Activated CD4-positive, CD25-positive, alpha-beta regulatory T cell treated with anti-CD3 and anti-CD28 coated beads, Interleukin-2, amount 50 U/mL, for 16 hours (primary cell): Measurements from ENCODE around the gene KLF16.

Source experiments
- DNase-seq: peaks from one replicate; pipeline ENCODE4 v3.0.0-alpha.2; 2020; ENCODE audit warnings: low read depth, low spot score

Gene KLF16

DNA sequence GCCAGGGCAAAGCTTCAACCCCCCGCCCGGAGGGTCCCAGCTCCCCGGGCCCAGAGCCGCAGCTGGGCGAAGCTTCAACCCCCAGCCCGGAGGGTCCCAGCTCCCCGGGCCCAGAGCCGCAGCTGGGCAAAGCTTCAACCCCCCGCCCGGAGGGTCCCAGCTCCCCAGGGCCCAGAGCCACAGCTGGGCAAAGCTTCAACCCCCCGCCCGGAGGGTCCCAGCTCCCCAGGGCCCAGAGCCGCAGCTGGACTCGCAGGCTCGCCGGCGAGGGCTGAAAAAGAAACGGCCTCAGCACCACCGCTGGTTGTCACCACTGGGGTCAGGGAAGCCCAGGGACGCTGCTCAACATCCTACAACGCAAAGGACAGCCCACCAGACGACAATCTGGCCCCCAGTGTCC lies 20.3 kb downstream of the KLF16 start:
- no peak for DNase-seq

DNA sequence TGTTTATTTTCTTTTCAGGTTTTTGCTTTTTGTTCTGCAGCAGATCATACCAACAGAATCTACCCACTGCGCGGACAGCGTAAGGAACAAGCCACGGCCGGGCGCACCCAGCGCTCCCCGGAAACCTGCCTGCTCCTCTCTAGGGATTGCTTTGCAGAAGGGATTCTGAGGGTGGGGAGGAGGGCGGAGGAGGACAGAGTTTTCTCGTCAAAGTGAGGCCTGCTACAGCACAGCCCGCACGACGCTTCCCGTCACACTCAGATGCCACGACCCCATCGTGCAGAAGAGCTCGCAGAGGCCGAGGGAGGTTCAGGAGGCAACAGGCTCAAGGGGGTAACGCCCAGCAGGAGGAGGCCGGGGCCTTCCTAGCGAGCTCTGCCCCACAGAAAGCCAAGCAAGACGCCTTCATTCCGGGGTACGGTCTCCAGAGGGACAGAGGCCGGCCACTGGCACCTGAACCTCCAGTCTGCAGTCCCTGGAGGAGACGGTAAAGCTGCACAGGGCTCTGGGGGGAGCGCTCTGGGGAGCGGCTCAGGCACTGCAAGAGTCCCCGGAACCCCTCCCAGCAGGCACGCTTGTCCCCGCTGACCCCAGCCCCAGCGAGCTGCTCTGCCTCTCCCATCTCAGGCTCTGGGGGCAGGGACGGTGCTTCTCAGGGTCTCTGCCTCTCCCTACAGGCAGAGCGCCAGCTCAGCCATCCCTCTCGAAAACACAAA lies 22.0 kb downstream of the KLF16 start:
- no peak for DNase-seq

DNA sequence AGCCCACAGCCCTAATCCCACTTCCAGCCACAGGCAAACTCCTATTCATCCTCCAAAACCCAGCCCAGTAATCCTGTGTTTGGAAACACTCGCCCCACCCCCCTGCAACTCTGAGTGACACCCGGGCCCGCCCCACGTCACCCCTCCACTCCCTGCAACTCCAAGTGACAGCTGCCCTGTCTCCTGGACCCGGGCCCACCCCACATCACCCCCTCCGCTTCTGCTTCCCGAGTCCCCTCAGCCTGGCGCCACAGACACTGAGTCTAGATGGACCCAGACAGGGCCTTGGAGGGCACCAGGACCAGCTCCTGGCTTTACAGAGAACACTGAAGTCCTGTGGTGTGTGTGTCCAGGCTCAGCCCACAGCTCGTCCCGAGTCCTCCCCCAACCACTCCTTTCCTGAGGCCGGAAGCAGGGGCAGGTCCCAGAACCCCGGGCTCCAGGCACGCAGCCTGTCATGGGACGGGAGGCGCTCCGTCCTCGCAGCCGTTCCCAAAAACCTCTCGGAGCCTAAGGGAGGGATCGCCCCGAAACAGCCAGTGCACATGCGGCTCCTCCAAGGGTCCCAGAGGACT lies 22.8 kb downstream of the KLF16 start:
- DNase-seq: no peak

DNA sequence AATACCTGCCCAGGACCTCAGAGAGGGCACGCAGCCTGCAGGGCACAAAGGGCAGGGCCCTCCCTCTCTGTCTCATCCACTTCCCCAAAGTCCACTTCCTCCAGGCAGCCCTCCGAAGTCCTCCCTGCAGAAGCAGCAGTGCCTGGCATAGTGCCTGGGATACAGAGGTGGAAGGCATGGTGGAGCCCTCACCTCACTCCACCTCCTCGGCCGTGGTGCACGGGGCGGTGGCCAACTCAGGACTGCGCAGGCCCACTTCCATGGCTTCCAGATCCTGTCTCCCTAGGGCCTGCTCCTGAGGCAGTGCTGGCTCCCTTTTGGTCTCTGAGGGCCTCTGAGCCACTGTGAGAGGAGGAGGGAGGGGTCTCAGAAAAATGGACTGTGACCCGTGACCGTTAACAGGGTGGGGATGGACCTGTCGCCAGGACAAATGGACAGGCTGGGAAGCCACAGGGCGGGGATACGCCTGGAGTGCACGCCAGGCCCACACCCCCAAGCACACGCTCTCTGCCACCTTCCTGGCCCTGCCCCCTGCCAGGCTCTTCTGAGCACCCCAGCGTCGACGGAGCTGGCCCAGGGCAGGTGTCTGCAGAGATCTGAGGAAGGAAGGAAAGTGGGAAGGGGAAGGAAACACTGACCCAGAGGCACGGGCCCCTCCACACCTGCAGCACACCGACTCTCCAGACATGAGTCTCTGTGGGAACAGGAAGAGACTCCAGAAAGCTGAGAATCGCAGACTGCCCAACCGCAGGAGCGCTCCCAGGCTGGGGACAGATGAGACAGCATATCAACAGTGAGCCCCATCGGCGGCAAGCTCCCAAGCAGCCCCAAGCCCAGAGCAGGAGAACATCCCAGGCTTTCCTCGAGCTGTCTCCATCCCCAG lies 23.5 kb downstream of the KLF16 start:
- no peak for DNase-seq

DNA sequence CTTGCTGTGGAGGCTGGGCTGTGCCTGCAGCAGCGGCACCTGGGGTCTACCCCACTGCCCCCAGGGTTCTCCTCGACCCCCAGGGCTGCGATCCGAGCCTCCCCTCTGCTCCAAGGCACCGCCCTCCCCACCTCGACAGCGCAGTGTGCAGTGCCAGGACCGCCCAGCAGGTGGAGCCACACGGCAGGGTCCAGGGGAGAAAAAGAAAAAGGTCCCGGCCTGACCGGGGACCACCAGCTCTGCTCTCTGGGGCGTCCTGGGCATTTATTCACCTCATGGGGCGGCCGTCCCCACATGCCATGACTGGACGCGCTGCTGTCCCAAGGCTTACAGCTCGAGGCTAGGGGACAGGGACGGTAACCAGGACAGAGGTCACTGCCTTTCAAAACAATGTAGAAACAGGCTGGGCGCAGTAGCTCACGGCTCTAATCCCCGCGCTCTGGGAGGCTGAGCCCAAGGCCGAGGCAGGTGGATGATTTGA lies 25.7 kb downstream of the KLF16 start:
- peak; percentile 26 for DNase-seq

DNA sequence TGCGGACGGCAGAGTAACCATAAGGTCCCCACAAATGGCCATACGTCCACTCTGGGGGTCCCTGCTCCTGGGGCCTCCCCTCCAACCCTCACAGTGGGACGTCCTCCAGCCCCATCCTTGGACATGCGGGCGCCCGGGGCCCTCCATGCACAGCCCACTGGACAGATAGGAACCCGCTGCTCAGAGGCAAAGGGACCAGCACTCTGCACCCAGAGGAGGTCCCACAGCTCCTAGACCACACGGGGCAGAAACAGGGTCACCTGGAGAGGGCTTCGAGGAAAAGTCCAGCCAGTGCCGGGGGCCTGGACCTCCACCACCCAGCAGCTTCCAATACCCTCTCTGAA lies 26.2 kb downstream of the KLF16 start:
- no peak for DNase-seq

DNA sequence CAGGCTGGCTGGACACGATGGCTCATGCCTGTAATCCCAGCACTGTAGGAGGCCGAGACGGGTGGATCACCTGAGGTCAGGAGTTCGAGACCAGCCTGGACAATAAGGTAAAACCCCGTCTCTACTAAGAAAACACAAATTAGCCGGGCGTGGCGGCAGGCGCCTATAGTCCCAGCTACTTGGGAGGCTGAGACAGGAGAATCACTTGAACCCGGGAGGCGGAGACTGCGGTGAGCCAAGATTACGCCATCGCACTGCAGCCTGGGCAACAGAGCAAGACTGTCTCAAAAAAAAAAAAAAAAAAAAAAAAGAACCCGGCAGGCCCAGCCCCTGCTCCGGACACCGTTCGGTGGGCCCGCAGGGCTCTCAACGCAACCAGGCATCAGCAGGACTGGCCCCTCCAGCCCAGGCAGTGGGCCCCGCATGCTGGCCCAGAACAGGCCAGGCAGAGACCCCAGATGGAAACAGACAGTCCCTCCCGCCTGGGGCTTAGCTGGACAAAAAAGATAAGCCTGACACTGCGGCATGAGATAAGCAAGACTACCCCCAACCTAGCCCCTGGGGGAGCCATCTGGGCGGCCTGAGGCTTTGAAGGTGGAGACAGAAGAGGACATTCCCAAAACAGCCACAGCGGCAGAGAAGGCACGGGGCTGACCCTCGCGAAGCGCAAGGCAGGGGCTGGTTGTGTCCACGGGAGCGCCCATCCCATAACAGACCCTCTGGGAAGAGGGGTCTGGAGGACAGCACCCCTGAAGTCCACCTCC lies 26.7 kb downstream of the KLF16 start:
- no peak for DNase-seq

DNA sequence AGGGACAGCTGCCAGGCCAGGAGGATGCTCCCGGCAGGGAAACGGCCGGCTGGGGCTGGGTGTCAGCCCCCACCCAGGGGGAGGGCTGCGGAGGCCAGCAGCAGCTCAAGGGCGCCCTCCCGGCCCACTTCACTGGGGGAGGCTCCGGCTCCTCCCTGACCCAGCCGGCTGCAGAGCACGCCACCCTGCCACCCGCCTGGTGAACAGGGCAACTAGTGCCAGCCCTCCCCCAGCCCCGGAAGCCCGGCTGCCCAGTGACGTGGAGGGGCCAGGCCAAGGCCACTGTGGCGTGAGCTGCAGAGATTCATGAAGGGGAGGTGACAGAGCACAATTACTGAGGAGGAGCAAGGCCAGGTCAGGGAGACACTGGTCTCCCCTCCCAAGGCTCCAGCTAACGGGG lies 29.8 kb downstream of the KLF16 start:
- DNase-seq: no peak

DNA sequence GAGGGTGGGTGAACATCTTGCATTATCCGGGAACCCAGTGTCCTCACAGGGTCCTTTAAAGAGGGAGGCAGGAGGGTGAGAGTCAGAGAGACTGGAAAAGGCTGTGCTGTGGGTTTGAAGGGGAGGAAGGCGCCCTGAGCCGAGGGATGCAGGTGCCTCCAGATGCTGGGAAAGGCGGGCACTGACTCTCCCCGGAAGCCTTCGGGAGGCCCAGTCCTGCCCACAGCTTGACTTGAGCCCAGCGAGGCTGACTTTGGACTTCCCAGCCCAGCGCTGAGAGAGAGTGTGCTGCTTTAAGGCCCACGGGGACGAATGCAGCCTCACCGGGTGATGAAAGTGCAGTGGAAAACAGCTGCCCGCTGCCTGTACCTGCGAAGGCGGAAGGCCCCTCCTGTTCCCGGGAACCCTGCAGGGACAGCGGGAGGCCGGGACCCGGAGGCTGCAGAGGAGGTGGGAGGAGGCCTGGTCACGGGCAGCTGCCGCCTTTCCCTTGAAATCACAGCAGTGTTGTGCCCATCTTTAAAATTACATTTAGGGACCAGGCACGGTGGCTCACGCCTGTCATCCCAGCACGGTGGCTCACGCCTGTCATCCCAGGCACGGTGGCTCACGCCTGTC lies 31.2 kb downstream of the KLF16 start:
- DNase-seq: no peak

DNA sequence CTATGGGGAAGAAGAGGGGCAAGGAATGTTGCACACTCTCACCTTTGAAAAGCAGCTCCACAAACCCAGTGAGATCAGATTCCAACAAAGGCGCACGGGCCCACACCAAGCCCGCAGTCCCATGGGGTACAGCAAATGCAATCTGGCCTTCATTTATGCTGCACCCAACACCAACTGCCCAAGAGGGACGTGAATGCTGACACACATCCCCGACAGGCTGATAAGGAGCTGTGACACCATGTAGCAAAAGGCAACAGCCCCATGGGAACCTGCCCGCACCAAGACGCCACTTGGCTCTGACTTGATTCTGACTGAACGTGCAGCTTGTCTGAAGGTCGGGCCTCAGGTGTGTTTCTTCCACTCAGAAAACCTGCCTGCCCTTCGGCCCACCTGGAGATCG lies 32.4 kb downstream of the KLF16 start:
- no peak for DNase-seq

DNA sequence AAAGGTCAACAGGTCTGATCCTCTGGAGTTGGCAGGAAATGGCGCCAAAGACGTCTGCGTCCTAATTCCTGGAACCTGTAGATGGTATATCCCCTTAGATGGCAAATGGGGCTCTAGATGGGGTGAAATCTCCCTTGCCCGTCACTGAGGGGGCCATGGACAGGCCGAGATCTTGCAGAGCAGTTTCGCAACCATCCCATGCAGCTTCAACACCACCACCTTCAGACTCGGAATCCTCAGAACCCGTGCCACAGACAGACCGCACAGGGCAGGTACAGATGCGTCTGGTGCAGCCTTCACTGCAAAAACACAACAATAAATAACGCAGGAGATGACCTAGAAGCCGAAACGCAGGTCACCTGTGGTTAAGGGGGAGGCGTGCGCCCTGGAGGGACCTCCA lies 32.8 kb downstream of the KLF16 start:
- no peak for DNase-seq

DNA sequence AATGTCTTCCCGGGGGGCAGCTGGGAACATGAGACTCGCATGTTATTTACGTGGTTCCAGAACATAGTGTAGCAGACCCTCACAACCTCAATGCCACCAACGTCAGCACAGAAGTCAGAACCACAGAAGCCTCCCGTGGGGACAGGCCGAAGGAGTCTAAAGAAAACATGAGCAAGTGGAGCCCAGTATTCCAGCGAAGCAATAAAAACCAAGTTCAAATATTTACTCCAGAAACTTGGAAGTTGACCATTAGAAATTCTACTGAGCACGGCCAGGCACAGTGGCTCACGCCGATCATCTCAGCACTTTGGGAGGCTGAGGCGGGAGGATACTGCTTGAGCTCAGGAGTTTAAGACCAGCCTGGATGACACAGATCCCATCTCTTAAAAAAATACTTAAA lies 33.4 kb downstream of the KLF16 start:
- DNase-seq: no peak

DNA sequence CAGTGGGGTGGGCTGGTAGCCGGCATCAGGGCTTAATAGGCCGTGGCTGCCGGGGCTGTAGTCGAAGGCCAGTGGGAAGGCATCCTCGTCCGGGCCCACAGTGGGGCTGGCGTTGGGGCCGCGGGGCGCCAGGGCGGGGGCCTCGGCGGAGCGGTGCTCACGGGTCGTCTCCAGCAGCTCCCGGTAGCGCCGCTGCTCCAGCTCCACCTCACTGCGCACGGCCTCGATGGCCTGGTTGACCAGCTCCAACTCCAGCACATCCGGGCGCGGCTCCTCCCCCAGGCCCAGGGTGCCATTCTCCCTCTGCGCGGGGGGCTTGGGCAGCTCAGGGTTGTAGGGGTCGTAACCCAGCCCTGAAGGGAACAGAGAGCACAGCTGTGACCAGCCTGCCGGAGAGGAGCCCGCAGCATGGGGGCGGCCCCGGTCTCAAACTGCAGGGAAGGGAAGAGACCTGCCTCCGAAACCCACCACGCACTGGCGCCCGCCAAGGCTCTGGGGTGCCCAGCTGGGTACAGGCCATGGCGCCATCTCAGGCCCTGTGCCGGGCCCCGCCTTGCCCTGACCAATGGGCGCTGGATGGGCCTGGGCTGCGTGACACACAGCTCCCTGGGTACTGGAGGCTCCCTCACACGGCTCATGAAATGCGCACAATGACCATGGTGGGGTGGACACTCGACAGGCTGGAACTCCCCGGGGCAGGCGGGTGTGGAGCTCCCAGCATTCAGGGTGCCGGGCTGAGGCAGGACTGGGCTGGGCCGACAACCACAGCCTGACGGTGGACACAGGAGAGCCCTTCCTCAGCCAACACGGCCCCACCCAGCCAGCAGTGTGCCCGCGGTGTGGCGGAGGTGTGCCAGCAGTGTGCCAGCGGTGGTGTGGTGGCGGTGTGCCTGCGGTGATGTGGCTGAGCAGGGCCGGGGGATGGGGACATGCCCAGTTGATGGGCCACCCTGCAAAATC lies 34.8 kb downstream of the KLF16 start:
- DNase-seq: no peak

DNA sequence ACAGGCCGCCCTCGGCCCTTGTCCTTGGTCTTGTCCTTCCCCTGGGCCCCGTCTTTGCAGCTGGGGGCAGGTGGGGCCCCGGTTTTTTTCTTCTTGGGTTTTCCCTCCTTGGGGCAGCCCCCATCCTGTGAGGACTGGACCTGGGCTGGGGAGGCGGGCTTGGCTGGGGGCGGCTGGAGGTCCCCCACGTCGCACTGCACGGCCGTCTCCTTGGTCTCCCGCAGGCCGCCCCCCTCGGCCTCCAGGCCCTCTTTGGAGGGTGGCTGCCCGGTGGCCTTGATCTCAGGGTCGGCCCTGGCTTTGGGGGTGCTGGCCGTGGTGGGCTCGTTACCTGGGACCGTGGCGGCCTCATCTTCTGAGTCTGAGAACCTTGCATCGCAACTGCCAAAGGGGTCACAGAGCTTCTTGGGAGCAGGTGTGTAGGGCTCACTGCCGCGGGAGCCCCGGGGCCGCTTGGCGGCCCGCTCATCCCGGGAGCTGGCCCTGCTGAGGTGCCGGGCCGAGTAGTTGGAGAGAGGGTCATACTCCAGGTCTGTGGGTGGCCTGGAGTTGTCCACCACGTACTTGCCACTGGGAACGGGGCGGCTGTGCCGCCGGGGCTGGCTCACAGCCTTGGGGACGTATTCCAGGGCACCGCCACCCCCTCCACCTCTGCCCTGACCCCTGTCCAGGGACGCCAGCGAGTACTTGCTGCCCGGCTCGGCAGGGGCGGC lies 35.7 kb downstream of the KLF16 start:
- no peak for DNase-seq

DNA sequence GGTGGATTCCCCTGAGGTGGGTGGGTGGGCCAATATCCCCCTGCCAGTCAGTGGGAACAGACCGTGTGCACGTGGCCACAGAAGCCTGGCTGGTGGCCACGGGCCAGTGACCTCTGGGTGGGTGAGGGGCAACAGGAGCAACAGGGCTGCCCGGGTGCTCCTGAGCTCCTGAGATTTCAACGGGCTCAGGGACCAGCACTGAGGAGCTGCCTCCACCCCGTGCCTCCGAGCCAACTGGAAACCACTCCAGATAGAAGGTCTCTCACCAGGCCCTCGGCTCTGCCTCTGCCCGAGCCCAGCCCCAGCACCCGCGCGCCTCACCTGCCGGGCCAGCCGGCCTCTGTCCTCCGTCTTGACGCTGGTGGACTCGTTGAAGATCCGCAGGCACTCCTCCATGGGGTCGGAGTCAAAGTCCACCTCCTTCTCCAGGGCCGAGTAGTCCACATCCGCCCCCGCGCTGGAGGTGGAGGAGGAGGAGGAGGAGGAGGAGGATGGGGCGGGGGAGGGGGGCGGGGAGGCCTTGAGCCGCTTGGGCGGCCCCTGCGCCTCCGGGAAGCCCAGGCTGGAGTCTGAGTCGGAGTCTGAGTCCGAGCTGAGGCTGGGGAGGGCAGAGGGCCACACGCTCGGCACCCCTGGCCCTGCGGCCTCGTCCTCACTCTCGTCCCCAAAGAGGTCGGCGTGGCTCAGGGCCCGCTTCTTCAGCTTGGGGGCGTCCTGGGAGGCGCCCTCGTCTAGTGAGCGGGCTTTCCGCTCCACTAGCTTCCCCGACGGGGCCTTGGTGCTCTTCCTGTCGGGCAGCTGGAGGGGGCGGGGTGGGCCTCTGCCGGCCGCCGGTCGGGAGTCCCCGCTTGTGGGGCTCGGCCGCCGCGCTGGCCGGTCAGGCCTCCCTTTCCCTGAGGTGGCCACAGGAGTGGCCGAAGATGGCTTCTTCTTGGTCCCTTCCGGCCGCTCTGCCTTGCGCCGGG lies 36.5 kb downstream of the KLF16 start:
- DNase-seq: no peak

DNA sequence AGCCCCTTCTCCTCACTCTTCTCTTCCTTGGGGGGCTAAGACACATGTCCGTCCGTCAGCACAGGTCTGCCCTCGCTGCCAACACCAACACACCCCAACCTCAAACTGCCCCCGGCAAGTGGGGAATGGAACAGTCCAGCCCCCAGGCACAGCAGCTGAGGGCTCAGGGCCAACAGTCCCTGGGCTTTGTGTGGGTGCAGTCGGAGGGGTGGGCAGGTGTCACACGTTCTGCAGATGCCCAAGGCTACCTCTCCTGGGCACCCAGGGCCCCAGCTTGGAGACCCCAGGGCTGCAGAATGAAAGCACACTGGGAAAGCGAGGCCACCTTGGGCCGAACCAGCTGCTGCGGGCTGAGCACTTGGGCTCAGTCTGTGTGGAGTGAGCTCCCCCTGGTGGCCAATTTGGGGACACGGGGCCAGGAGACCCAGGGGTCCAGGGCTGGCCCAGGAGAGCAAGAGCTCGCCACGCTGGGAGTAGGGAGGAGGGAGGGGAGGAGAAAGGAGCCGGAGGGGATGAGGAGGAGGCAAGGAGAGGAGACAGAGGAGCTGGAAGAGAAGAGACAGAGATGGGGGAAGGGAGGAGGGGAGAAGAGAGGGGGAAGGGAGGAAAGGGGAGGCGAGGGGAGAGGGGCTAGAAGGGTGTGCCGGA lies 37.3 kb downstream of the KLF16 start:
- DNase-seq: peak; percentile 63

DNA sequence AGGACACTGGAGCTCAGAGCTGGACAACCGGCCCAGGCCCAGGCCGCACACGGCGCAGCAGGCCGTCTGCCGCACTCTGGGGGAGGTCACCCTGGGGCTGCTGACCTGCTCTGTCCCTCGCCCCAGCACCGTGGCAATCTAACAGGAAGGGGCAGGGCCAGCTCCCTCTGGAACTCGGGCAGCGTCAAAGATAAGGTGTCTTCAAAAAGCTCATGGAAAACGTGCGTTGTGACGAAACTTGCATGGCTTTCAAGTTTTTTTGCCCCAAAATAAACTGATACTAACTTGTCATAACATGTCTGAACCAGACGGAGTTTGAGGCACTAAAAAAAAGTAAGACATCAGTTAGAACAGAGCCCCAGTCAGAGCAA lies 39.1 kb downstream of the KLF16 start:
- no peak for DNase-seq
